NCI-H774 (cell line): ENCODE measurements around the gene DNM3.
A peak's percentile ranks its signal among the peaks of the same experiment; 100 is the strongest.
"Not testable (repeated sequence)": the region's sequence is repeated elsewhere in the genome, so short reads cannot be mapped to it uniquely, and the experiment has no call there.

ENCODE experiments used
- DNase-seq: peaks from one replicate; lab custom pipeline; 2025; lab: John Stamatoyannopoulos, UW

Gene DNM3

GRCh38 chr1:172024944-172025738 lies 183.8 kb downstream of the DNM3 start:
- DNase-seq: not testable (repeated sequence)

GRCh38 chr1:172040466-172040865 lies 199.2 kb downstream of the DNM3 start:
- no peak for DNase-seq

GRCh38 chr1:172041102-172041501 lies 199.8 kb downstream of the DNM3 start:
- DNase-seq: no peak

- peak; percentile 2 for DNase-seq
Measured at GRCh38 chr1:172041742-172042141, 200.4 kb downstream of the DNM3 start.

GRCh38 chr1:172043900-172044299 lies 202.6 kb downstream of the DNM3 start:
- DNase-seq: no peak

GRCh38 chr1:172051898-172052297 lies 210.6 kb downstream of the DNM3 start:
- no peak for DNase-seq

GRCh38 chr1:172054172-172054571 lies 212.9 kb downstream of the DNM3 start:
- DNase-seq: no peak

- not testable (repeated sequence) for DNase-seq
Measured at GRCh38 chr1:172055816-172056419, 214.6 kb downstream of the DNM3 start.

GRCh38 chr1:172068334-172068733 lies 227.0 kb downstream of the DNM3 start:
- no peak for DNase-seq

- DNase-seq: no peak
Measured at GRCh38 chr1:172069051-172069450, 227.8 kb downstream of the DNM3 start.

GRCh38 chr1:172069534-172069933 lies 228.2 kb downstream of the DNM3 start:
- no peak for DNase-seq

GRCh38 chr1:172070055-172070454 lies 228.8 kb downstream of the DNM3 start:
- DNase-seq: no peak

GRCh38 chr1:172071746-172072145 lies 230.4 kb downstream of the DNM3 start:
- DNase-seq: no peak

GRCh38 chr1:172079859-172080258 lies 238.6 kb downstream of the DNM3 start:
- DNase-seq: not testable (repeated sequence)

- DNase-seq: no peak
Measured at GRCh38 chr1:172083191-172083590, 241.9 kb downstream of the DNM3 start.

- DNase-seq: no peak
Measured at GRCh38 chr1:172084876-172085275, 243.6 kb downstream of the DNM3 start.

- DNase-seq: no peak
Measured at GRCh38 chr1:172085317-172085716, 244.0 kb downstream of the DNM3 start.

GRCh38 chr1:172086137-172086536 lies 244.8 kb downstream of the DNM3 start:
- DNase-seq: no peak

- DNase-seq: no peak
Measured at GRCh38 chr1:172088256-172088655, 247.0 kb downstream of the DNM3 start.

GRCh38 chr1:172089768-172090510 lies 248.6 kb downstream of the DNM3 start:
- no peak for DNase-seq

- DNase-seq: no peak
Measured at GRCh38 chr1:172090511-172090817, 249.2 kb downstream of the DNM3 start.

GRCh38 chr1:172095846-172096245 lies 254.5 kb downstream of the DNM3 start:
- no peak for DNase-seq

GRCh38 chr1:172105230-172105629 lies 263.9 kb downstream of the DNM3 start:
- DNase-seq: no peak
